ENCODE measurements around the gene INSIG2. TPM values are rescaled to one million over a fixed set of nuclear protein-coding genes. Genes with fewer than 3 reads are reported as not detected.

INSIG2 gene
- total and polyA plus RNA-seq, 2 of the 8 experiments (the other 6 are each of a cell fraction or from before 2014, with no cell fraction given), result 7.0 to 11.2 TPM

DNA sequence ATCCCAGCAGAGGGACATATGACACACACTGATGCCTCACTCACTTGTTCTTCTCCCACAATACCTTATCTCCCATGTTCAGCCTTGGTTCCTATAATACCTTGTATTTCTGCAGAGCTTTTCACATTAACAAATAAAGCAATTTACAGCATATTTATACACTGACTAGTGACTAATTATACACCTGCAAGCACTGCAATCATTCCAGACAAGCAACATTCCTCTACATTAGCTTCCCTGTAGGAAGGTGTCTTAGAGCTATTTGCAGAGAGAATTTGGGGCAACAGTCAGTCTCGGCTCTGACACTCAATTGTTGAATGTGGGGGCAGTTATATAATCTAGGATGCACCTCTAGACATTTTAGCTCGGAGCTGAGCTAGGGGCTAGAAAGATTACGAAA, 9.5 kb upstream of the INSIG2 start (continued):
- TF ChIP-seq NRF1 (IDR thresholded peaks at IDR 0.05; ENCODE audit: low read depth, low read length) (no peak), KDM5A (IDR thresholded peaks at IDR 0.05; ENCODE audit: low read length) (no peak), JUN (IDR thresholded peaks at IDR 0.05; ENCODE audit: low read depth, low read length) (no peak), EGR1 (IDR thresholded peaks at IDR 0.05; ENCODE audit: borderline replicate concordance, low read depth, low read length) (no peak), GABPA (IDR thresholded peaks at IDR 0.05; ENCODE audit: borderline replicate concordance, insufficient read depth, low read length) (no peak)
